NCI-H1436 treated with DMSO at 0.1 percent for 48 hours (cell line): ENCODE data around the gene CACNA1S.

ENCODE experiments used
- DNase-seq: peaks from one replicate; lab custom pipeline; 2025; lab: John Stamatoyannopoulos, UW

CACNA1S gene

GRCh38 chr1:201093561-201093960, 18.7 kb downstream of the CACNA1S start:
- no peak for DNase-seq

DNA sequence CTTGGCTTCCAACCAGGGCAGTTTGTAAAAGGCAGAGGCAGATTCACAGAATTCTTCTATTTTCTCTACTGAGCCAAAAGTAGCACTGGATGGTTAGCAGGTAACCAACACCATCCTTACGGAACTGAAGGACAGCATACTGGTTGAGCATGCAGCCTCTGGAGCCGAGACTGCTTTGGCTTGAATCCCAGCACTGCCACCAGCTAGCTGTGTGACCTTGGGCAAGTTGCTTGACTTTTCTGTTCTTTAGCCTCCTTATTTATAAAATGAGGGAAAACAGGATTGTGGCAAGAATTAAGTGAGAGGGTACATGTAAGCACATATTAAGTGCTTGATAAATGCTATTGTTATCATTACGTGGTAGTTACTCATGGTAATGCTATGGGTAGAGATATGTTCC, 19.5 kb downstream of the CACNA1S start:
- DNase-seq: no peak

DNA sequence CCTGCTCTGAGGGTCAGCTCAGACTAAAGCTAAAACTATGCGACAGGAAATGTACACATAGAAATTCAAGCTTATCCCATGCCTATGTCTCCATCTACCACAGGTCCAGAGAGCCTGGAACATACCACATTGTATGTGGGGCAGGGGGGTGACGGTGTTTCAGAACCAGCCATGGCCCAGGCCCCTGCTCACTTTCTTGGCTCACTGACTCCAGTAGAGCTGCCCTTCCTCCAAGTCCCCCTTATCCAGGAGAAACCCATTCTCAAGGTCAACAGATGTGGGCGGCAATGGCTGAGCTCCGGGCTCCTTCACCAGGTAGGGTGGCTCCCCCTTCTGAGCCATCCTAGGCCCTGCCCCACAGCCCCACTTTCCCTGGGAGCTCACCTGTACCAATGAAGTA, 21.0 kb downstream of the CACNA1S start:
- DNase-seq: no peak

GRCh38 chr1:201090541-201090940, 21.7 kb downstream of the CACNA1S start:
- no peak for DNase-seq

DNA sequence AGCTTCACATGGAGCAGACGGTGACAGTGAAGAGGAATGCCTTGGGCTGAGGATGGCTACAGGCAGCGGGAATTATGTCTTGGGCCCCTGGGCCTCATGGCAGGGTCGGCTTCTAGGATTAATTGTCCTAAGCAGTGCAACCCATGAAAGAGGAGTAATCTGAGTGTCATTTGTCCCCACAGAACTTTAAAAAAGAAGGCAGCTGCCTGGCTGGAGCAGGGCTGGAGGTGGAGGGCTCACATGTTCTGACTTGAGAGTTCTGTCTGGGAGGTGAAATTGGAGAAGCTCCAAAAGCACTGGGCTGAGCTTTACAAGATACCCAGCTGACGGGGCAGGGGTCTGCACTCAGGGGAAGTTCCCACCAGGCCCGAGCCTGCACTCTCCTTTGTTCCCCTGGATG, 22.6 kb downstream of the CACNA1S start:
- DNase-seq: no peak

DNA sequence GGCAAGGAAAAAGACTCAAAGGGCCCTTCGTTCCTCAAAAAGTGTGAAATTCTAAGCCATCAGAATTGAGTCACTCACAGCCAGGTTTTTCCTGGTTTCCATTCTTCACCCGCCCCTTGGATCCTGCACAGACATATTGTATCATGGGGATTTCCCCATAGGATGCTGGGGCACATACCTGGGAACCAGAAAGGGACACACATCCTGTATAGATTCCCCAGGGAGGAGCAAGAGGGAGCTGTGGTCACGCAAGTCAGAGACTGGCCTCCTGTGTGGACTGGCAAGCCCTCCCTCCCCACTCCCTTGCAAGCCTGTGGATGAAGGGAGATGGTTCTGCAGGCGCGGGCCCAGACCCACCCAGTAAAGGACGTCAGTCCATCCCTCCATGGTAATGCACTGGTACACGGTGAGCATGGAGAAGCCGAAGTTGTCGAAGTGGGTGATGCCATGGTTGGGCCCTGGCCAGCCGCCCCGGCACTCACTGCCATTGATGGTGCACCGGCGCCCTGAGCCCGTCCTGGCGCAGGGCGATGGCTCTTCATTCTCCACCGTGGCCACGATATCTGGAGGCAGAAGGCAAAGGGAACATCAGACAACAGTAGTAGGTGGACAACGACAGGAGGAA, 23.2 kb downstream of the CACNA1S start:
- no peak for DNase-seq

DNA sequence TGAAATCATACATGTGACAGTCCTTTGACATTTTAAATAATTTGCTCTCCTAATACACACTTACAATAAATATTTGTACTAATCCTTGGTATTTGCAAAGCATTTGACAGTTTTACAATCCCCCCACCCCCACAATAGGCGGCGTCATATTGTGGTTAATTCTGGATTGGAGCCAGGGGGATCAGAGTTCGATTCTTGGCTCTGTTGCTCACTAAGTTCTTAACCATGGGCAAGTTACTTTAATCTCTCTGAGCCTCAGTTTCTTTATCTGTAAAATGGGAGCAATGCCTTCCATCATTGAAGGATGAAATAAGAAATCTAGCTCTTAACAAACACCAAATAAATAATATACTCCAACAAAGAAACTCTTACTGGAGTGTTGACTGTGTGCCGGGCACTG, 23.8 kb downstream of the CACNA1S start:
- no peak for DNase-seq

DNA sequence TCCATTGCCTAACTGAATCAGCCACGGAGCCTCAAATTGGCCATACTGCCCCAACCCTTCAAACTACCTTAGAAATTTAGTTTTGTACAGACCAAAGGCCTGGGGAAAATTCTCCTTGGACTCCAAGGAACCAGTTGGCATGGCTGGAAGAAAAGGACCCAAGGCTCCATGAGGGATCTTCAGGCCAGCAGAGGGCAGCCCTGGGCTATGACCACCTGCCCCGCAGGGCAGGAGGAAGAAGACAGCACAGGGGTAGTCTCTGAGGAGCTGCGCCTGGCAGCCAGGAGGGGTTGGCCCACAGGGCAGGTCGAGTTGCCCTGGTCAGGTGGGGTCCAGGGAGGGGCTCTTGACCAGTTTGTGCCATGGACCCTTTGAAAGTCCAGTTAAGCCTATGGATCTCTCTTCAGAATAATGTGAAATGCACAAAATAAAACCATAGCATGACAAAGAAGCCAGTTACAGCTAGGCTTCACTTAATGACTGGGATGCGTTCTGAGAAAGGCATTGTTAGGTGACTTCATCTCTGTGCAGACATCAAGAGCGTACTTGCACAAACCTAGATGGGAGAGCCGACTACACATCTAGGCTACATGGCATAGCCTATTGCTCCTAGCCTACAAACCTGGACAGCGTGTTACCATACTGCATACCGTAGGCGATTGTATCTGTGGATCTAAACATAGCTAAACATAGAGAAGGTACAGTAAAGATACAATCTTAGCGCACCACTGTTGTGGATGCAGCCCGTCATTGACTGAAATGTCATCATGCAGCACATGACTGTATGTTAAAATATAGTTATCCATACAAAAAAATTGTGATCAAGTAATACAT, 26.1 kb downstream of the CACNA1S start:
- no peak for DNase-seq

DNA sequence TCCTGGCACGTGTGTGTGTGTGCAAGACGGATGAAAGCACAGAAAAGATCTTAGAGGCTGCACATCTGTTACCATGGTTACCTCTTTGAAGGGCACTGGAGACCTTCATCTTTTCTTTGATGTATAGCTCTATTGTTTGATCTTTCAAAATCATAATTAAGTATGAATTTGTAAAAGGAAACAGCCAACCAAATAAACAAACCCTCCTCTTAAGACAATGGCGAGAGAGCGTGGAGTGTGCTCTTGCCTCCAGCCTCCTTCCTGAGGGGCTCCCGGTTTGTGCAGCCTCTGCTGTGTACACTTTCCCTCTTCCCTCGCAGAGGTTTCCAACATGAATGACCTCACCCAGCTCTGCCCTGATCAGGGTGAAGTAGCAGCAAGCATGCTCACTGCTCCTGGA, 27.9 kb downstream of the CACNA1S start:
- peak; percentile 37 for DNase-seq

- no peak for DNase-seq
Observed at GRCh38 chr1:201083741-201084140, 28.5 kb downstream of the CACNA1S start.

- no peak for DNase-seq
Observed at GRCh38 chr1:201080135-201080534, 32.1 kb downstream of the CACNA1S start.

DNA sequence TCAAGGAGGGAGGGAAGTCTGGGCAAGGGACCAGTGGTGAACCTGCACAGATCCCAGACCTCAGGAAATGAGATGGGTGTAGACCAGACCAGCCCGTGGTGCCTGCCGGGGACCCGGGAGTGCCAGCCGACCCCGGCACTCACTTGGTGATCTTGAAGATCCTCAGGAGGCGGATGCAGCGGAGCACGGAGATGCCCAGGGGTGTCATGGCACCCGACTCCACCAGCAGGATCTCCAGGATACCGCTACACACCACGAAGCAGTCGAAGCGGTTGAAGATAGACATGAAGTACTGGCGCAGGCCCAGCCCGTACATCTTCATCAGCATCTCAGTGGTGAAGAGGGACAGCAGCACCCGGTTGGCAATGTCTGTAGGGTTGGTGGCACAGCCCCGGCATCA, 34.5 kb downstream of the CACNA1S start:
- DNase-seq: no peak

- no peak for DNase-seq
Observed at GRCh38 chr1:201077116-201077515, 35.1 kb downstream of the CACNA1S start.

GRCh38 chr1:201076092-201076491, 36.1 kb downstream of the CACNA1S start:
- DNase-seq: no peak

DNA sequence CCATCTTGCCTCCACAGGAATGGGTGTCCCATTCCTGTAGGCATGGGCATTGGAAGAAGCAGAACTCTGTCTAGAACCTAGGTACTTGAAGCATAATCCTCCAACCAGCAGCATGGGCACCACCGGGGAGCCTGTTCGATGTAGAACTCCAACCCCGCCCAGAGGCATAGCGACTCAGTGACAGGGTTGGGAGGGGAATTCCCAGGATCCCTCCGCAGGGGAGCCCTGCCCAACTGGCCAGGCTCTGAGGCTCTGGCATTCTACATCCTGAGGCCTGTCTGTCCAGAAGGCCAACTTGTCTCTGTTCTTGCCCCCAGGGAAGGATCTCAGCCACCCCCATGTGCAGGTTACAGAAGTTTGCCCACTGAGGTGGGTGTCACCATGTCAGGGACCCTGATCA, 38.2 kb downstream of the CACNA1S start:
- DNase-seq: no peak

DNA sequence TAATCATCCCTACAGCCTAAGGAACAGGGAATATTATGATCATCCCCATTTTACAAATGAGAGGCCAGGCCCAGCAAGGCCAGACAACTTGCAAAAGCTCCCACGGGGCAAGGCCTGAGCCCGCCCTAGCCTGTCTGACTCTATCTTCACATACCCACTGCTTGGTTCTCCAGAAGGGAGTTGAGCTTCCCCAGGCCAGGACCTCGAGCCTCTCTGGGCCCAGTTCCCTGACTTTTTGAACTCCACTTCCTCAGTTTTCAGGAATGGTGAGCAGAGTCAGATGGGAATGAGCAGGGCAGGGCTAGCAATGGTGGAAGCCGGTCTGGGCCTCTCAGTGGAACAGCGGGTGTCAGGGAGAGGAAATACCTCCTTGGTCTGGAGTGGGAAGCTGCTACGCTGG, 39.3 kb downstream of the CACNA1S start:
- DNase-seq: no peak

GRCh38 chr1:201072149-201072548, 40.1 kb downstream of the CACNA1S start:
- no peak for DNase-seq

GRCh38 chr1:201069636-201070035, 42.6 kb downstream of the CACNA1S start:
- DNase-seq: no peak

DNA sequence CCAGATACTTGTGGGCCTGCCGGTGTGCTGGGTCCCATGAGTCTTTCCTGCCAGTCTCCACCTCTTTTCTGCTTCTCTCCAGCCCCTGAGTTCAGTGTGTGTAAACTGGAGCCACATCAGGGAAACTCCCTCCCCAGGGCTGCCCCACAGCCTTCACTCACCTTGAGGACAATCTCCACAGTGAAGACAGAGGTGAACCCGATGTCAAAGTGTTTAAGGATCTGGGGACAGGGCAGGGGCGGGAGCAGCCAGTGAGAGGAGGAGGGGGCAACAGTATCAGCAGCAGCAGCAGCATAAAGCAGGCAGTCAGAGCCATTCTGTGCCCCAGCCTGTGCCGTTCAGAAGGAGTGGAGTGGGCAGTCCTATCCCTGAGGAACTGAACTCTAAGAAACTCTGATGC, 43.2 kb downstream of the CACNA1S start:
- DNase-seq: no peak

- DNase-seq: no peak
Observed at GRCh38 chr1:201066986-201067385, 45.2 kb downstream of the CACNA1S start.

GRCh38 chr1:201065686-201066085, 46.5 kb downstream of the CACNA1S start:
- no peak for DNase-seq

DNA sequence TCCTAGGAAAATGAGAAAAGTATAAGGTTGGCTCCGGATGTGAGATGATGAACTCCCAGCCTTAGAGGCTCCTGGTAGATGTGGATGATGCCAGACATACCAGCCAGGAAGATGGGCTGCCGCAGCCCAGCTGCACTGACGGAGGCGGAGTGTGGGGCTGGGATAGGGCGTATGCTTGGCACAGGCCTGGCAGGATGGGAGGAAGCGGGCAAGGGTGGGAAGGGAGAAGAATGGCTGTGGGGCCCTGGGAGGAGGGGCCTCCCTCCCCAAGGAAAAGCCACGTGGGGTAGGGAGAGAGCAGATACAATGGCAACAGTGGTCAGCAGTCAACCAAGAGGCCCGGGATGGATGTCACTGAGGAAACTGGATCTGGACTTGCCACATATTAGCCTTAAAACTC, 47.4 kb downstream of the CACNA1S start:
- DNase-seq: no peak

GRCh38 chr1:201063145-201063544, 49.1 kb downstream of the CACNA1S start:
- no peak for DNase-seq
